ENCODE measurements around the gene RASA3.
"Not testable (repeated sequence)": the region's sequence is repeated elsewhere in the genome, so short reads cannot be mapped to it uniquely, and the experiment has no call there.

The RASA3 gene

GRCh38 chr13:114155926-114156883 lies 23.8 kb upstream of the RASA3 start:
- DNase-seq, result no peak

- no peak for DNase-seq
Observed at GRCh38 chr13:114155320-114155719, 22.9 kb upstream of the RASA3 start.

DNA sequence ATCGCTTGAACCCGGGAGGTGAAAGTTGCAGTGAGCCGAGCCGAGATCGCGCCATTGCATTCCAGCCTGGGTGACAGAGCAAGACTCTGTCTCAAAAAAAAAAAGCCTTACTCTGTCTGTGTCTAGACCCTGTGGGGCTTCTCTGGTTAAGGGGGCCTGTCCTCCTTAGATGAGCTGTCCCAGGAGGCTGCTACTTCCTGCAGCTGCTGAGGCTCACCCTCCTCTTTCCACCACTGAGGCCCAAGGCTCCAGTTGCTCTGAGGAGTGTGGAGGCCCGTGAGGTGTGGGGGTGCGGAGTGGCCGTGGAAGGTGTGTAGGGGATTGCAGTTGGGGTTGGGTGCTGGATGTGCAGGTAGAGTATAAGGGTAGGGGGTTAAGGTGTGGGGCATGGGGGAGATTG lies 22.1 kb upstream of the RASA3 start:
- no peak for DNase-seq

GRCh38 chr13:114153485-114154080 lies 21.2 kb upstream of the RASA3 start:
- no peak for DNase-seq

DNA sequence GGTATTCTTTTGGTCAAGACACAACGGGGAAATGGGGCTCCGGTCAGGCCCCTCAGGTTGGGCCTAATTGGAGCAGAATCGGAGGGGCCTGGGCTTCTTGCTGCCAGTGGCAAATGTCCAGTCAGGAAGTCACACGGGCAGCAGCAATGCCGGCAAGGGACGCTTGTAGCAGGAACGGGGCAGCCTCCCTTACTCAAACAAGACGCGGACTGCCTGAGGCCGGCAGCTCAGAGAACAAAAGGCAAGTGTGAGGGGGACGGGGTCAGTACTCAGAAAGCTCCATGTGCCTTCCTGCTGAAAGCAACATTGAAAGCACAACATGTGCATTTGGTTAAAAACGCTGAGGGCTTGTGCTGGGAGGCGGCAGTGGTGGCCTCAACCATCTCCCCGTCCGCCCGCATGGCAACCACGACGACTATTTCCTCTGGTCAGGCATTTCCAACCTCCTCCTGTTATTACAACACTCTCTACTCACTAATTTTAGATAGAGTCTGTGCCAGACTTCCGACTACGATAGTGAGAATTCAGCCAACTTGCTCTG lies 20.5 kb upstream of the RASA3 start:
- DNase-seq, result peak in 5 of 56 donors; percentile 10 to 40 (median 22)

DNA sequence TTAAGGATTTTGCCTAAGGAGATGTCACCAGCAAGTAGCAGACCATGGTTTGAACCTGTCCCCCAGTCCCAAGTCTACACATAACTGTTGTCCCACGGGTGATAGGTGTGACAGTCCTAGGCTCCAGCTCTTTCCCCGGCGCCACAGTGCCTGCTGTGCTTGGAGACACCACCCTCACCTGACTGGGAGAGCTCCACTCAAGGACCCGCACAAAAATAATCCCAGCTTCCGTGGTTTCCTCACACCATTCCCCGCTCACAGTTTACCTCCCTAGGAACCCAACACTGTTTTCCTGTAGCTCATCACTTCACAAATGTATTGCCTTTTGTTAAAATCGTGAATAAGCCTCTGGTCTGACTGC lies 19.8 kb upstream of the RASA3 start:
- DNase-seq, result no peak

DNA sequence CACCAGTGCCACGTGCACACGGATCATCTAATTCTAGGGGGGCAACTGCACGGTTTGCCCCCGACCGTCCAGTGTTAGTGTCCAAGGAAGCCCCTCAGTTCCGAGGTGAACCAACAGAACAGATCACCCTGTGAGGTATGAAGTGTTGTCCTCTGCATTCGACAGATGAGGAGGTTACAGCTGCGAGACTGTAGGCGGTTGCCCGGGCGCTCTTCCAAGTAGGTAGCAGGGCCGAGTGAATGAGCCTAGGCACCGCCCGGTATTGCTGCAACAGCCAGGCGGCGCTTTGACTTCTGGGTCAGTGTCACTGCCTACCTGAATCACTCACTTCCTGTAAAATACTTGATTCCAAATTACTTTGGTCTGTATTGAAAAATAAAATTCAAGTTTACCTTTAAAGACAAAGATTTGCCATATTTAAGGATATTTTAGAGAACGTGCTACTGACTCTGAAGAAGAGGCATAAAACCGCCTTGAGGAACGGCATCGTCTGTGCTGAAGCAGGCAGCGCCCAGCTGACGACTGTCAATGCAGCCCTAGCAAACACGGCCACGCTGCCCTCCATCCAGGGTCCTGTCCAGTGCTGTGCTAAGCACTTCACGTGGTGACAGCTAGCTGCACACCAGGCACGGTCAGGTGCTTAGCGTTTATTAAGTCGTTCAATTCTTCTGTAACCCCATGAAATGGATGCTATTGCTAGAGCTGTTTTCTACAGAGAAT lies 19.3 kb upstream of the RASA3 start:
- no peak for DNase-seq

- DNase-seq, result peak in 13 of 56 donors; percentile 13 to 68 (median 47)
Observed at GRCh38 chr13:114151031-114151430, 18.6 kb upstream of the RASA3 start.

DNA sequence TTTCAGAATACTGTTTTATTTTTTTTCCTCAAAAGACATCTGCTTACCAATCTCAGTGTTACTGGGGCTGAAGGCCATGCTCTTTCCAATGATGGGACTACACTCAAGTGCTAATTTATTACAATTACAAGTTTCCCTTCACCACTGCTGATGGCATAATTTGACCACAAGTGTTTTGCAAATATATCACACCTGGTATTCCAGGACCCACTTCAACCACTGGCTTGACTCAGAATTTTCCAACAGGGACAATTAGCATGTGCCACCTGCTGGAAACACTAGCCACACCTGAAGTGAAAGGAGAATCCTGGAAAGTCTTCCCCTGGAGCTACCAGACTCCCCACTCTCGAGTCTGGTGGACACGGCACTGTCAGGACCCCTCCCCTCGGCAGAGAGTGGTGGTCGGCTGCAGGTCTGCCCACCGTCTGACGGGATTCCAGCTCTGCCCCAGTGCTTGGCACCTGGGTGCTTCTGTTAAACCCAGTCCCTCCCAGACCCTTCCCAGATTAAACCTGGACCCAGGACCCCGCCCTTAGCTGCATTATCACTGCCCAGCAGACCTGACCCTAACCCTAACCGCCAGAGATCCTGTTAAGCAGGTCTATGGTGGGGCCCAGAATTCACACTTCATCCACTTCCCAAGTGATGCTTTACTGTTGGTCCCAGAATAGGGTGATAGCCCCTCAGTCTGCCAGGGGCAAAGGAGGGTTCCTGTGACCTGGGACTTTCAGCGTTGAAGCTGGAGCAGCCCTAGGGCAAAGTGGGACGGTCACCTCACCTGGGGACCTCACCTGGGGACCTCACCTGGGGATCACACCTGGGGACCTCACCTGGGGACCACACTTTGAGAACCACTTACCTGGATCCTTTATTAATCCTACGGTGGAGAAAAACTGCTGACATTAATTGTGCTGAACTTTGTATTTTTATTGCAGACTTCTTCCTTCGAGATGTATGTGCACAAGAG lies 17.6 kb upstream of the RASA3 start:
- DNase-seq, result no peak

DNA sequence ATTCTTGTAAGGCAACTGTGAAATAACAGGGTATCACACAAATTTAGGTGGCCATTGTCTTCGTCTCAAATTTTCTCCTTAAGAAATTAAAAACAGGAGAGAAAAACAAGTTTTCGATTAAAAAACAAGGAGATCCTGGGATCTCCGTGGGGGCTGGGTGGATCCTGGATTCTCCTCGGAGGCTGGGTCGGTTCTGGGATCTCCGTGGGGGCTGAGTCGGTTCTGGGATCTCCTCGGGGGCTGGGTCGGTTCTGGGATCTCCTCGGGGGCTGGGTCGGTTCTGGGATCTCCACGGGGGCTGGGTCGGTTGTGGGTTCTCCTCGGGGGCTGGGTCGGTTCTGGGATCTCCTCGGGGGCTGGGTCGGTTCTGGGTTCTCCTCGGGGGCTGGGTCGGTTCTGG lies 16.5 kb upstream of the RASA3 start:
- not testable (repeated sequence) for DNase-seq

DNA sequence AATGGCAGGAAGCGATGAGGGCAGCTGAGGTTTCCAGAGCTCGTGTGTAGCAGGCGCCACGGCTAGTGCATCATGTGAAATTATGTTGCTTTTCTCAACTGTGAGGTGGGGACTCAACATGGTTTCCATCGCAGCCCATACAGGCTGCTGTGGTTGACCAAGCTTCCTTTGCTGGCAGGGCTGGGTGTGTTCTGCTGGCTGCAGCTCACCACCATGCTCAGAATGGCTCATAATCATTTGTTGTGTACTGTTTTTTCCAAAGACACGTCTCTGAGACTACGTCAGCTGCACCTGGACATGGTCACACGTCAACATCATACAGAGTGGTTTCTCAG lies 16.1 kb upstream of the RASA3 start:
- no peak for DNase-seq

DNA sequence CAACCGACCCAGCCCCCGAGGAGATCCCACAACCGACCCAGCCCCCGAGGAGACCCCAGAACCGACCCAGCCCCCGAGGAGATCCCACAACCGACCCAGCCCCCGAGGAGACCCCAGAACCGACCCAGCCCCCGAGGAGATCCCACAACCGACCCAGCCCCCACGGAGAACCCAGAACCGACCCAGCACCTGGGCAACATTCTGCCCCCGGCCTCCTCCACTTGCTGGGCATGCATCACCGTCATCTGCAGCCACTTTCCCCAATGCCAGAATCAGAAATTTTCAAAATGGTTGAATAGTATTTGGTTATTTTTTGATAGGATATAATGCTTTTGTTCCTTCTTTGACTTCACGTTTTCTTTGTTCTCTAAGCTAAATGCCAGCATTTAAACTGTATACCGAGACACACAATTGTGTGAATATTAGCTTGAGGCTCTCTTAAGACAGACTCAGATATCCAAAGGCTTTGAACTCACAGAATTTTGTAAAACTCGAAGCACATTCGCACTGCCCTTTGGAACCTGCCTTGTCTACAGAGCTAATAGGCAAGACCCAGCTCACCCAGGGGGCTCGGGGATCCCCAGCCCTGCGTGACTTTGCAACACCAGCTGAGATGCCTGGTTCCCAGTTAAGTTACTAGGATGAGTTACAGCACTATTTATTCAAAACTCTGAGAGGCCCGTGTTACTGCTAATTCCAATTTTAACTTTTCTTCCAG lies 15.5 kb upstream of the RASA3 start:
- no peak for DNase-seq

- DNase-seq, result no peak
Observed at GRCh38 chr13:114146629-114147028, 14.2 kb upstream of the RASA3 start.

- no peak for DNase-seq
Observed at GRCh38 chr13:114146173-114146572, 13.8 kb upstream of the RASA3 start.

- DNase-seq, result no peak
Observed at GRCh38 chr13:114145722-114146121, 13.3 kb upstream of the RASA3 start.

GRCh38 chr13:114145256-114145655 lies 12.8 kb upstream of the RASA3 start:
- DNase-seq, result no peak

- no peak for DNase-seq
Observed at GRCh38 chr13:114144606-114145244, 12.3 kb upstream of the RASA3 start.

GRCh38 chr13:114143806-114144605 lies 11.6 kb upstream of the RASA3 start:
- DNase-seq, result no peak

All from amygdala (tissue), 56 donors.